OCI-LY1 (cell line): Measurements from ENCODE around the gene MYL10.

ENCODE experiments used
- H2AFZ ChIP-seq: fragments of 200-600 bp; sonication (generic), shearing (Covaris generic); 2 replicates; pipeline ENCODE4 v1.6.0; 2014; ENCODE audit warnings: antibody characterized with exemption, mild to moderate bottlenecking, low read length
- H3F3A ChIP-seq: fragments of 200-600 bp; sonication (generic), shearing (Covaris generic); 2 replicates; pipeline ENCODE4 v1.6.0; 2014; ENCODE audit warnings: mild to moderate bottlenecking, antibody characterized with exemption, low read length, moderate library complexity; ENCODE audit not compliant: insufficient read depth
- H3K27ac ChIP-seq: fragments of 200-600 bp; sonication (generic); 2 replicates; pipeline ENCODE4 v1.5.1; 2014; ENCODE audit warnings: low read length, mixed run types, mild to moderate bottlenecking, low read depth; ENCODE audit not compliant: poor library complexity, severe bottlenecking
- H3K27me3 ChIP-seq: fragments of 200-600 bp; sonication (generic); 2 replicates; pipeline ENCODE4 v1.6.0; 2014; ENCODE audit warnings: antibody characterized with exemption, mild to moderate bottlenecking, low read length, moderate library complexity; ENCODE audit not compliant: insufficient read depth
- H3K36me3 ChIP-seq: fragments of 200-600 bp; sonication (generic); 2 replicates; pipeline ENCODE4 v1.6.1; 2014; ENCODE audit warnings: mild to moderate bottlenecking, antibody characterized with exemption, low read length, moderate library complexity, mixed read lengths; ENCODE audit not compliant: insufficient read depth
- H3K4me1 ChIP-seq: fragments of 200-600 bp; sonication (generic); 2 replicates; pipeline ENCODE4 v1.5.1; 2014; ENCODE audit warnings: mild to moderate bottlenecking, low read length, moderate library complexity; ENCODE audit not compliant: insufficient read depth, severe bottlenecking
- H3K4me2 ChIP-seq: fragments of 200-600 bp; sonication (generic), shearing (Covaris generic); 2 replicates; pipeline ENCODE4 v1.6.1; 2014; ENCODE audit warnings: low read length
- H3K4me3 ChIP-seq: fragments of 200-600 bp; sonication (generic); 2 replicates; pipeline ENCODE4 v1.5.1; 2014; ENCODE audit warnings: low read length, low read depth, mild to moderate bottlenecking, mixed read lengths; ENCODE audit not compliant: poor library complexity, severe bottlenecking
- H3K79me2 ChIP-seq: fragments of 200-600 bp; shearing (Covaris generic); 2 replicates; pipeline ENCODE4 v1.6.1; 2016; ENCODE audit warnings: mixed run types, low read length, mixed read lengths; ENCODE audit not compliant: insufficient read depth
- H3K9ac ChIP-seq: fragments of 200-600 bp; sonication (generic), shearing (Covaris generic); 2 replicates; pipeline ENCODE4 v1.6.1; 2014; ENCODE audit warnings: mild to moderate bottlenecking, low read length, mixed read lengths
- H3K9me2 ChIP-seq: fragments of 200-600 bp; sonication (generic), shearing (Covaris generic); 2 replicates; pipeline ENCODE4 v1.6.1; 2014; ENCODE audit warnings: low read depth, mild to moderate bottlenecking, low read length, mixed read lengths
- H3K9me3 ChIP-seq: fragments of 200-600 bp; shearing (Covaris generic); 2 replicates; pipeline ENCODE4 v1.6.1; 2014; ENCODE audit warnings: low read length, mixed read lengths
- H4K20me1 ChIP-seq: fragments of 200-600 bp; sonication (generic), shearing (Covaris generic); 2 replicates; pipeline ENCODE4 v1.6.0; 2016; ENCODE audit warnings: mild to moderate bottlenecking, low read length; ENCODE audit not compliant: insufficient read depth
- CTCF ChIP-seq: fragments of 200-600 bp; sonication (generic), shearing (Covaris generic); IDR thresholded peaks from 2 replicates; pipeline ENCODE4 v1.5.1; 2017; ENCODE audit warnings: mild to moderate bottlenecking, antibody characterized with exemption, low read length, moderate library complexity, mixed read lengths
- EZH2 ChIP-seq: fragments of 200-600 bp; sonication (generic), shearing (Covaris generic); IDR thresholded peaks from 2 replicates; pipeline ENCODE4 v1.8.0; 2017; ENCODE audit warnings: borderline replicate concordance, mixed run types, mild to moderate bottlenecking, antibody characterized with exemption, low read length, moderate library complexity, mixed read lengths

Gene MYL10

DNA sequence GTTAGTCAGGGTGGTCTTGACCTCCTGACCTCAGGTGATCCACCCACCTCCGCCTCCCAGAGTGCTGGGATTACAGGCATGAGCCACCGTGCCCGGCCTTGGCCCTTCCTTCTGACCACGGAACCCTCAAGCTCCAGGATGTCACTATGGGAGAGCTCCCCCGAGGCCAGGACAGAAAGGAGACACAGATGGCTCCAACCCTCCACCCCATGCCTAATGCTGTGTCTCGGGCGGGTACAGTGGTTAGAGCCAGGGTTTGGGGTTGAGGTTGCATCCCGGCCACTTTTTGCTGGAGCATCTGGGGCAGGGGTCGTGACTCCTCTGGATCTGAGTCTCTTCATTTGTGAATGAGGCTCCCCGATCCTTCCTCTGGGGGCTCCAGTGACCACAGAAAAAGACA lies 8.1 kb downstream of the MYL10 start:
- Histone ChIP-seq H3K4me3 (no peak overlapping the region), H2AFZ (no peak overlapping the region), H3F3A (no peaks in the 10 kb centered on the region), H3K27me3 (peaks cover 38% of the 10 kb centered on the region), H3K27ac (no peak overlapping the region), H3K9me3 (no peaks in the 10 kb centered on the region), H3K36me3 (no peaks in the 10 kb centered on the region), H3K4me2 (no peak overlapping the region), H3K9ac (no peak overlapping the region), H3K79me2 (no peaks in the 10 kb centered on the region), H3K9me2 (no peaks in the 10 kb centered on the region), H3K4me1 (no peaks in the 10 kb centered on the region), H4K20me1 (no peaks in the 10 kb centered on the region)
- TF ChIP-seq EZH2 (no peak), CTCF (no peak)

- TF ChIP-seq CTCF = no peak
- H3K27me3 ChIP-seq = peaks cover 39% of the 10 kb centered on the region
- no peaks in the 10 kb centered on the region for H3K79me2 ChIP-seq
- no peak overlapping the region for H3K4me2 ChIP-seq
- no peaks in the 10 kb centered on the region for H3K4me1 ChIP-seq
- H3K36me3 ChIP-seq = no peaks in the 10 kb centered on the region
- no peaks in the 10 kb centered on the region for H3K9me3 ChIP-seq
- H3K9me2 ChIP-seq = no peaks in the 10 kb centered on the region
- H3F3A ChIP-seq = no peaks in the 10 kb centered on the region
- H3K9ac ChIP-seq = no peak overlapping the region
- no peak overlapping the region for H3K27ac ChIP-seq
- no peak overlapping the region for H2AFZ ChIP-seq
- no peak overlapping the region for H3K4me3 ChIP-seq
- H4K20me1 ChIP-seq = no peaks in the 10 kb centered on the region
Observed at GRCh38 chr7:101620395-101620794, 8.7 kb downstream of the MYL10 start.

GRCh38 chr7:101618916-101619315 lies 10.2 kb downstream of the MYL10 start:
- H2AFZ ChIP-seq = no peak overlapping the region
- peaks cover 30% of the 10 kb centered on the region for H3K27me3 ChIP-seq
- no peak overlapping the region for H3K4me2 ChIP-seq
- H3F3A ChIP-seq = no peaks in the 10 kb centered on the region
- no peaks in the 10 kb centered on the region for H4K20me1 ChIP-seq
- no peaks in the 10 kb centered on the region for H3K9me2 ChIP-seq
- H3K9ac ChIP-seq = no peak overlapping the region
- no peaks in the 10 kb centered on the region for H3K79me2 ChIP-seq
- no peaks in the 10 kb centered on the region for H3K9me3 ChIP-seq
- TF ChIP-seq EZH2 (no peak), CTCF (no peak)
- H3K36me3 ChIP-seq = no peaks in the 10 kb centered on the region
- no peak overlapping the region for H3K4me3 ChIP-seq
- no peak overlapping the region for H3K27ac ChIP-seq
- no peaks in the 10 kb centered on the region for H3K4me1 ChIP-seq
